ENCODE measurements around the gene IGLL1.
"Not testable (repeated sequence)": the region's sequence is repeated elsewhere in the genome, so short reads cannot be mapped to it uniquely, and the experiment has no call there.

IGLL1 gene

GRCh38 chr22:23539135-23539838, 40.8 kb downstream of the IGLL1 start:
- DNase-seq, result peak; percentile 64 to 80

DNA sequence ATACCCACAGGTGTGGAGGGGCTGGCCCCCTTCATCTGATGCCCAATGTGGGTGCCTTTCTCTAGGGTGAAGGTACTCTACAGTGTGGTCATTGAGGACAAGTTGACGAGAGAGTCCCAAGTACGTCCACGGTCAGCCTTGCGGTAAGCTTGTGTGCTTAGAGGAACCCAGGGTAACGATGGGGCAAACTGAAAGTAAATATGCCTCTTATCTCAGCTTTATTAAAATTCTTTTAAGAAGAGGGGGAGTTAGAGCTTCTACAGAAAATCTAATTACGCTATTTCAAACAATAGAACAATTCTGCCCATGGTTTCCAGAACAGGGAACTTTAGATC, 41.4 kb downstream of the IGLL1 start:
- not testable (repeated sequence) for DNase-seq

DNA sequence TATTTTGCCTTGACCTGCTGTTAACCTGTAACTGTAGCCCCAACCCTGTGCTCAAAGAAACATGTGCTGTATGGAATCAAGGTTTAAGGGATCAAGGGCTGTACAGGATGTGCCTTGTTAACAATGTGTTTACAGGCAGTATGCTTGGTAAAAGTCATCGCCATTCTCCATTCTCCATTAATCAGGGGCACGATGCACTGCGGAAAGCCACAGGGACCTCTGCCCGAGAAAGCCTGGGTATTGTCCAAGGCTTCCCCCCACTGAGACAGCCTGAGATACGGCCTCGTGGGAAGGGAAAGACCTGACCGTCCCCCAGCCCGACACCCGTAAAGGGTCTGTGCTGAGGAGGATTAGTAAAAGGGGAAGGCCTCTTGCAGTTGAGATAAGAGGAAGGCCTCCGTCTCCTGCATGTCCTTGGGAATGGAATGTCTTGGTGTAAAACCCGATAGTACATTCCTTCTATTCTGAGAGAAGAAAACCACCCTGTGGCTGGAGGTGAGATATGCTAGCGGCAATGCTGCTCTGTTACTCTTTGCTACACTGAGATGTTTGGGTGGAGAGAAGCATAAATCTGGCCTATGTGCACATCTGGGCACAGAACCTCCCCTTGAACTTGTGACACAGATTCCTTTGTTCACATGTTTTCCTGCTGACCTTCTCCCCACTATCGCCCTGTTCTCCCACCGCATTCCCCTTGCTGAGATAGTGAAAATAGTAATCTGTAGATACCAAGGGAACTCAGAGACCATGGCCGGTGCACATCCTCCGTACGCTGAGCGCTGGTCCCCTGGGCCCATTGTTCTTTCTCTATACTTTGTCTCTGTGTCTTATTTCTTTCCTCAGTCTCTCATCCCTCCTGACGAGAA, 42.0 kb downstream of the IGLL1 start:
- not testable (repeated sequence) for DNase-seq

DNA sequence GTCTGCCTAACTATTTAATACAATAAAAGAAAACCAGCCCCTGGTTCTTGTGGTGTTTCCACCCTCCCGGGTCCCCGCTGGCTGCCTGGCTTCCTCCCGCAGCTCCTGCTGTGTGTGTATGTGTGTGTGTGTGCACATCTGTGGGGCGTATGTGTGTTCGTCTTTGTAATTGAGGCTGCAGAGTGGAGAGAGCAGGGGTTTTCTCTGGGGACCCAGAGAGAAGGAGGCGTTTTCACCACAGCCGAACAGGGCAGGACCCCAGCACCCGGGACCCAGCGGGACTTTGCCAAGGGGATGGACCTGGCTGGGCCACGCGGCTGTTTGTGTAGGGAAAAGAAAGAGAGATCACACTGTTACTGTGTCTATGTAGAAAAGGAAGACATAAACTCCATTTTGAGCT, 42.7 kb downstream of the IGLL1 start:
- DNase-seq, result no peak

DNA sequence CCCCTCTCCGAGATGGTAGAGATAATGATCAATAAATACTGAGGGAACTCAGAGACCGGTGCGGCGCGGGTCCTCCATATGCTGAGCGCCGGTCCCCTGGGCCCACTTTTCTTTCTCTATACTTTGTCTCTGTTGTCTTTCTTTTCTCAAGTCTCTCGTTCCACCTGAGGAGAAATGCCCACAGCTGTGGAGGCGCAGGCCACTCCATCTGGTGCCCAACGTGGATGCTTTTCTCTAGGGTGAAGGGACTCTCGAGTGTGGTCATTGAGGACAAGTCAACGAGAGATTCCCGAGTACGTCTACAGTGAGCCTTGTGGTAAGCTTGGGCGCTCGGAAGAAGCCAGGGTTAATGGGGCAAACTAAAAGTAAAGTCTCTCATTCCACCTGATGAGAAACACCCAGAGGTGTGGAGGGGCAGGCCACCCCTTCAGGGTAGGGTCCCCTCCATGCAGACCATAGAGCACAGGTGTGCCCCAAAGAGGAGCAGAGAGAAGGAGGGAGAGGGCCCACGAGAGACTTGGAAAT, 43.2 kb downstream of the IGLL1 start:
- DNase-seq, result no peak

GRCh38 chr22:23535790-23536661, 44.1 kb downstream of the IGLL1 start:
- not testable (repeated sequence) for DNase-seq

DNA sequence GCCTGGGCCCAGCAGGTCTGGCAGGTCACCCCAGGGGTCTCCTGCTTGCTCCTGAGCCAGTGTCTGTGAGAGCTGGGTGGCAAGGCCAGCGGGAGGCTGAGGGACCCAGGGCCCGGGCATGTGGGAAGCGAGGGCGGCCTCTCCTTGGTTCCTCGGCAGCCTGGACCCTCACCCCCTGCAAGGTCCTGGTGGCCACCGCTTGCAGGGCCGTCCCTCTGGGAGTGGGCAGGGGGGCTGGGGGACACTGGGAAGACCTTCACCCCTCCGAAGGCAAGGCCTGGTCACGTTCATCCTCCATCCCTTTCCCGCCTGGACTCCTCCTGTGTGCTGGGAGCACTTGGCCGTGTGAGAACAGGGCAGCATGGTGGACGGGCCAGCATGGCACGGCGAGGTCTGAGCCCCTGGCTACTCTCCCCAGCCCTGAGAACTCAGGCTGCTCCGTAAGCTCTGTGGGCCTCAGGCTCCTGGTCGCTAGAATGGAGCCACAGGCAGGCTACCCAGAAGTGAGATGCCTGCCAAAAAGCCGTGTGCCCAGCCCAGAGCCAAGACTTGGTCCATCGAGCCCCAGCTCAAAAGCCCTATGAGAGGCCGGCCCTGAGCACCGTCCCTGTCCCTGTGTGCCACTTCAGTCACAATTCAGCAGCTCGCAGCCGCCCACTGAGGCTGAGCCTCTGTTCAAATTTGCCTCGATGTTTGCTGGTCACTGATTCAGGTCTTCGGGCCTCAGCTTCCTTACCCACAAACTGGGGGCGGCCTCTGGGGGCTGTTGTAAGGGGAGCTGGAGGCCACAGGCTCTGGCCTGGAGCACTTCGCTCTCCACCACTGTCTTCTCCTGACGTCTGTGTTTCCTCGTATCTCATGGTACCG, 45.0 kb downstream of the IGLL1 start:
- no peak for DNase-seq

- DNase-seq, result no peak
These were observed 45.8 kb downstream of the IGLL1 start for GRCh38 chr22:23534201-23534850.

GRCh38 chr22:23533771-23534191, 46.3 kb downstream of the IGLL1 start:
- no peak for DNase-seq

GRCh38 chr22:23533328-23533762, 46.7 kb downstream of the IGLL1 start:
- peak in 1 of 2 donors; percentile 23 for DNase-seq

DNA sequence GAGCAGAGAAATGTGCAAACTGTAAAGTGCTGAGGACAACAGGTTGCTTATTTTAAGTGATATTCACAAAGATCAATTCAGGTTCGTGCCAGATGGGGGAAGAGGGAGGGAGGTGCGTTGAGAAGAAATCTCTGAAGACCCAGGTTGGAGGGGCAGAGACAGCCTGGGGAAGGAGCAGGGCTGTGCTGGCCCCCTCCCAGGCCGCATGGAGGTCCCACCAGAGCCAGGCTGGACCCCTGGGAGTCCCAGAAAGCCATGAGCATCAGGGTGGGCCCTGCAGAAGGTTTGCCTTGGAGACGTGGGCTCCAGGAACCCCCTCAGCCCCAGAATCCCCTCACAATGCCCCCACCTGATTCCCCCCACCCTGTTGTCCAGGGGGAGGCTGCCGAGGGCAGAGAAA, 47.4 kb downstream of the IGLL1 start:
- DNase-seq, result no peak

DNA sequence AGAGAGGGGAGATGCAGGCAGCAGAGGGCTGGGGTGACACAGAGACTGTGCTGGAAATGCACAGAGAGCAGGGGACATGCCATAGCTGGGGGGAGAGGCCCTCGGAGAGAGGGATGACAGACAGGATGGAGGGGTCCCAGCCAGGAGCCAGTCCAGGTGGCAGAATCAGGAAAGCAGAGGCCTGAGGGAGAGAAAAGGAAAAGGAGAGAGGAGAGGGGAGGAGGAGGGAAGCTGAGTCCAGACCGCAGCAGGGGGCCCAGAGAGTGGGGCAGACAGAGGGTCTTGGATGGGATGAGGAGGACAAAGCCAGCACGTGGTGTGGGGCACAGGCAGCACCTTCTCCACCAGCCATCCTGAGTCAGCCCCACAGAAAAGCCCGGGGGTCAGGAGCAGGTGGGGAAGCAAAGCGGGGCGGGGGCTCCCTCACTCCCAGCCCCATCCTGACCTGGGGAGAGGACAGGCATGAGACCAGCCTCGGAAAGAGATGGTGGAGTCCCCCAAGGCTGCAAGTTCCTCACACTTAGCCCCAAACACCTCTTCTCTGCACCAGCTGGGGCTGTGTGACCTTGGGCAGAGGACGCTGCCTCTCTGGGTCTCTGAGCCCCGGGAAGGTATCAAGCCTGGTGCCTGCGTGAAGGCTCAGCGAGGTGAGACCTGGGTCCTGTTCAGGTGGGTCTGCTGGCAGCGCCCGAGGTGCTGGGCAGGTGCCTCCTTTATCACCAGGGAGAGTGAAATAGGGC, 48.0 kb downstream of the IGLL1 start:
- no peak for DNase-seq

DNA sequence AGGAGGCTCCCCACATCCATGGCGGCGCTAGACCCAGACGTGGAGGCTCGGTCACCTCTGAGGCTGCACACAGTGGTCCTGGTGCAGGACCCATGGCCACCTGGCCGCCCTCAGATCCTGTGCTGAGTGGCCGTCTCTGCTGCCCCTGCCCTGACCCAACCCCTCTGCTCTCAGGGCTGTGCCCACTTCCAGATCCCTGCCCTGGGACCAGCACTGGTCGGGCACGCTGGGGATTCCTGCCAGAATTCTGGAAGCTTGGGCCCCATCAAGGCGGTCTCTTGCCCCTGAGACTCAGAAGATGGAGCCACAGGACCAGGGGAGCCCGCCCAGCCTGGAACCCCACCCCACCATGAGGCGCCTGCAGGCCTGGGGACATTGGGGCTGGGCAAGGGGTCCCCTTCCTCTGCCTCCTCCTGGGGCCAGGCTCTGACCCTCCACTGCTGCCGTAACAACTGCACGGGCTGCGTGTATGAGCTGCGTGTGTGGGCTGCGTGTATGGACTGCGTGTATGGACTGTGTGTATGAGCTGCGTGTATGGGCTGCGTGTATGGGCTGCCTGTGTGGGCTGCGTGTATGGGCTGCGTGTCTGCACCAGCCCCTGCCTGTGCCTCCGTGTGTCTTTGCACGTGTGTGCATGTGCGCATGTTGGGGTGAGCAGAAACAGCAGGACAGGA, 48.7 kb downstream of the IGLL1 start:
- DNase-seq, result no peak

GRCh38 chr22:23530766-23531282, 49.3 kb downstream of the IGLL1 start:
- no peak for DNase-seq

- no peak for DNase-seq
These were observed 50.0 kb downstream of the IGLL1 start for GRCh38 chr22:23530106-23530505.

GRCh38 chr22:23529166-23530103, 50.7 kb downstream of the IGLL1 start:
- DNase-seq, result no peak

- peak; percentile 20 to 56 for DNase-seq
These were observed 51.9 kb downstream of the IGLL1 start for GRCh38 chr22:23527971-23528740.
